ENCODE results near the gene SPANXA2.

Gene SPANXA2

DNA sequence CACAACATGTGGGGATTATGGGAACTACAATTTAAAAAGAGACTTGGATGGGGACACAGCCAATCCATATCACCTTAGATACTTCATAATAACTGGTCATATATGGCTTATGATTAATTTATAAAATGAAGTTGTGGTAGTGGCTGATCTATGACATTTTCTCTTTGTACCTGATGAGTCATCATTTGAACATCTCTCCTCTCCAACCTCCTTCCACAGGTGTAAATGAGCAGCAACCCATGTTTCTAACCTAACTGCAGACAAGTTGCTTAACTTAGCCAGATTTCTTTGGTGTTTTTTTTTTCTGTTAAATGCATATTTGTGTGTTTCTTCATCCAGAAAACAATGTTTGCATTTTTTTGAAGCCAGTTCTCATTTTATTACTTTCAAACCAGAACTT lies 42.6 kb downstream of the SPANXA2 start:
- no peak overlapping the region for H3K4me2 ChIP-seq (ENCODE audit: low read length)
- no peak overlapping the region for H3K27ac ChIP-seq (ENCODE audit: low read depth, low read length)
- no peaks in the 10 kb centered on the region for H3K79me2 ChIP-seq (ENCODE audit: control insufficient read depth, low read length)
- H3K4me3 ChIP-seq (ENCODE audit: low read length) = no peak overlapping the region
- H3K36me3 ChIP-seq (ENCODE audit: control insufficient read depth, low read length) = no peaks in the 10 kb centered on the region
- H3K9me2 ChIP-seq (replicated peaks; ENCODE audit: control insufficient read depth, low read length) = no peaks in the 10 kb centered on the region
- TF ChIP-seq, protein P1, sequence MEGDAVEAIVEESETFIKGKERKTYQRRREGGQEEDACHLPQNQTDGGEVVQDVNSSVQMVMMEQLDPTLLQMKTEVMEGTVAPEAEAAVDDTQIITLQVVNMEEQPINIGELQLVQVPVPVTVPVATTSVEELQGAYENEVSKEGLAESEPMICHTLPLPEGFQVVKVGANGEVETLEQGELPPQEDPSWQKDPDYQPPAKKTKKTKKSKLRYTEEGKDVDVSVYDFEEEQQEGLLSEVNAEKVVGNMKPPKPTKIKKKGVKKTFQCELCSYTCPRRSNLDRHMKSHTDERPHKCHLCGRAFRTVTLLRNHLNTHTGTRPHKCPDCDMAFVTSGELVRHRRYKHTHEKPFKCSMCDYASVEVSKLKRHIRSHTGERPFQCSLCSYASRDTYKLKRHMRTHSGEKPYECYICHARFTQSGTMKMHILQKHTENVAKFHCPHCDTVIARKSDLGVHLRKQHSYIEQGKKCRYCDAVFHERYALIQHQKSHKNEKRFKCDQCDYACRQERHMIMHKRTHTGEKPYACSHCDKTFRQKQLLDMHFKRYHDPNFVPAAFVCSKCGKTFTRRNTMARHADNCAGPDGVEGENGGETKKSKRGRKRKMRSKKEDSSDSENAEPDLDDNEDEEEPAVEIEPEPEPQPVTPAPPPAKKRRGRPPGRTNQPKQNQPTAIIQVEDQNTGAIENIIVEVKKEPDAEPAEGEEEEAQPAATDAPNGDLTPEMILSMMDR (IDR thresholded peaks at IDR 0.05; ENCODE audit: low read depth, low read length, poor library complexity, severe bottlenecking) = no peak
- TF ChIP-seq EZH2phosphoT487 (IDR thresholded peaks at IDR 0.05; ENCODE audit: borderline replicate concordance, low read length) = no peak
- H3F3A ChIP-seq (ENCODE audit: control insufficient read depth, insufficient read depth) = no peaks in the 10 kb centered on the region
- H3K27me3 ChIP-seq (ENCODE audit: control insufficient read depth, low read length) = no peaks in the 10 kb centered on the region
- no peaks in the 10 kb centered on the region for H4K20me1 ChIP-seq (ENCODE audit: control insufficient read depth, insufficient read depth, low read depth, low read length)
- H3K4me1 ChIP-seq (ENCODE audit: control insufficient read depth, low read length) = no peaks in the 10 kb centered on the region
- no peaks in the 10 kb centered on the region for H3K9me3 ChIP-seq (ENCODE audit: control insufficient read depth, insufficient read depth, low read length)

DNA sequence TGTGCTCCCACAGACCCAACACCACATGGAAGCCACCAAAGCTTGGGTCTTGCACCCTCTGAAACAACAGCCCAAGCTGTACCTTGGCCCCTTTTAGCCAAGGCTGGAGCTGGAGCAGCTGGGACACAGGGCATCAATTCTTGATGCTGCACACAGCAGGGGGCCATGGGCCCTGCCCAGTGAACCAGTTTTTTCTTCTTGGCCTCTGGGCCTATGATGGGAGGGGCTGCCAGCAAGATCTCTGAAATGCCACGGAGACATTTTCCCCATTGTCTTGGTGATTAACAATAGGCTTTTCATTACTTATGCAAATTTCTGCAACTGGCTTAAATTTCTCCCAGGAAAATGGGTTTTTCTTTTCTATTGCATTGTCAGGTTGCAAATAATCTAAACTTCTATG lies 49.0 kb downstream of the SPANXA2 start:
- Histone ChIP-seq H3K4me3 (ENCODE audit: low read length) (no peak overlapping the region), H3K4me1 (ENCODE audit: control insufficient read depth, low read length) (no peaks in the 10 kb centered on the region), H3K4me2 (ENCODE audit: low read length) (no peak overlapping the region), H3K9me2 (replicated peaks; ENCODE audit: control insufficient read depth, low read length) (no peaks in the 10 kb centered on the region), H3K9me3 (ENCODE audit: control insufficient read depth, insufficient read depth, low read length) (no peaks in the 10 kb centered on the region), H3K27me3 (ENCODE audit: control insufficient read depth, low read length) (no peaks in the 10 kb centered on the region), H3K79me2 (ENCODE audit: control insufficient read depth, low read length) (no peaks in the 10 kb centered on the region), H3K36me3 (ENCODE audit: control insufficient read depth, low read length) (no peaks in the 10 kb centered on the region), H4K20me1 (ENCODE audit: control insufficient read depth, insufficient read depth, low read depth, low read length) (no peaks in the 10 kb centered on the region), H3K27ac (ENCODE audit: low read depth, low read length) (no peak overlapping the region), H3F3A (ENCODE audit: control insufficient read depth, insufficient read depth) (no peaks in the 10 kb centered on the region)
- TF ChIP-seq EZH2phosphoT487 (IDR thresholded peaks at IDR 0.05; ENCODE audit: borderline replicate concordance, low read length) = no peak
- TF ChIP-seq, protein P1 (IDR thresholded peaks at IDR 0.05; ENCODE audit: low read depth, low read length, poor library complexity, severe bottlenecking) = no peak
